Muscle of leg (tissue), 11 donors: Measurements from ENCODE around the gene TBX1. TPM values are rescaled to one million over a fixed set of nuclear protein-coding genes. Genes with fewer than 3 reads are reported as not detected.
"Not testable (repeated sequence)": the region's sequence is repeated elsewhere in the genome, so short reads cannot be mapped to it uniquely, and the experiment has no call there.

ENCODE experiments used
- DNase-seq: peaks from one replicate; pipeline ENCODE4 v3.0.0; 2013
- H3K27ac ChIP-seq: one replicate; pipeline ENCODE4 v1.5.1; 2013; ENCODE audit warnings: mild to moderate bottlenecking, low read length, control low read depth
- H3K27me3 ChIP-seq: one replicate; pipeline ENCODE4 v1.6.1; 2013; ENCODE audit warnings: low read length; ENCODE audit not compliant: control insufficient read depth, insufficient read depth
- H3K36me3 ChIP-seq: one replicate; pipeline ENCODE4 v1.6.1; 2013; ENCODE audit warnings: low read length; ENCODE audit not compliant: control insufficient read depth, insufficient read depth
- H3K4me1 ChIP-seq: one replicate; pipeline ENCODE4 v1.6.1; 2013; ENCODE audit warnings: low read length; ENCODE audit not compliant: control insufficient read depth, insufficient read depth
- H3K4me3 ChIP-seq: one replicate; pipeline ENCODE4 v1.5.1; 2013; ENCODE audit warnings: low read length, control low read depth
- H3K9me3 ChIP-seq: replicated peaks from 2 replicates; pipeline ENCODE4 v1.6.1; 2013; ENCODE audit warnings: low read depth, low read length; ENCODE audit not compliant: control insufficient read depth
- WGBS: methylation state at CpG from one replicate; pipeline ENCODE4 v1.1.5; 2013; ENCODE audit warnings: missing lambda C conversion rate; ENCODE audit not compliant: insufficient coverage; 5-methylcytosine and 5-hydroxymethylcytosine counted together
- polyA plus RNA-seq, 8 donors: library from polyadenylated mRNA; unstranded; fragments of 120-200 nt; gene quantifications; one replicate each; pipeline versions ENCODE4 v1.2.1 to v1.2.3, GENCODE V29; 2013; ENCODE audit warnings: inconsistent platforms in 1 of 8, low replicate concordance in 1 of 8; ENCODE audit not compliant: insufficient read length in 8 of 8, insufficient read depth in 1 of 8
- total RNA-seq: library from RNA; stranded (reverse); fragments of 120-200 nt; gene quantifications from one replicate; pipeline ENCODE4 v1.2.4, GENCODE V29; 2013

The TBX1 gene
- total and polyA plus RNA-seq, 9 donors = 7.2 to 50.3 (median 11.9) TPM

- 61% methylated on average over 15 of the region's 15 CpGs for WGBS
- Histone ChIP-seq H3K27me3 (peaks cover 63% of the 10 kb centered on the region), H3K4me3 (no peak overlapping the region)
Observed at GRCh38 chr22:19722982-19723231, 37.7 kb upstream of the TBX1 start.

GRCh38 chr22:19723232-19723982 lies 37.2 kb upstream of the TBX1 start, which contains the start of gene GP1BB:
TSS of gene GP1BB (plus strand) at chr22:19723539. CDS start at chr22:19723570, 31 bp downstream.
- peaks cover 63% of the 10 kb centered on the region for H3K27me3 ChIP-seq
- DNase-seq = no peak
- WGBS = 41% methylated on average over 78 of the region's 80 CpGs
- H3K4me1 ChIP-seq = peaks cover 54% of the 10 kb centered on the region
- H3K4me3 ChIP-seq = no peak within 1 kb of the TSS
- no peaks in the 10 kb centered on the region for H3K9me3 ChIP-seq
- peaks cover 38% of the 10 kb centered on the region for H3K36me3 ChIP-seq
- no peak within 1 kb of the TSS for H3K27ac ChIP-seq

More at GRCh38 chr22:19722982-19723231, 37.7 kb upstream of the TBX1 start:
- Histone ChIP-seq H3K4me1 (peaks cover 50% of the 10 kb centered on the region), H3K9me3 (no peaks in the 10 kb centered on the region), H3K27ac (no peak overlapping the region), H3K36me3 (peaks cover 38% of the 10 kb centered on the region)
- no peak for DNase-seq

DNA sequence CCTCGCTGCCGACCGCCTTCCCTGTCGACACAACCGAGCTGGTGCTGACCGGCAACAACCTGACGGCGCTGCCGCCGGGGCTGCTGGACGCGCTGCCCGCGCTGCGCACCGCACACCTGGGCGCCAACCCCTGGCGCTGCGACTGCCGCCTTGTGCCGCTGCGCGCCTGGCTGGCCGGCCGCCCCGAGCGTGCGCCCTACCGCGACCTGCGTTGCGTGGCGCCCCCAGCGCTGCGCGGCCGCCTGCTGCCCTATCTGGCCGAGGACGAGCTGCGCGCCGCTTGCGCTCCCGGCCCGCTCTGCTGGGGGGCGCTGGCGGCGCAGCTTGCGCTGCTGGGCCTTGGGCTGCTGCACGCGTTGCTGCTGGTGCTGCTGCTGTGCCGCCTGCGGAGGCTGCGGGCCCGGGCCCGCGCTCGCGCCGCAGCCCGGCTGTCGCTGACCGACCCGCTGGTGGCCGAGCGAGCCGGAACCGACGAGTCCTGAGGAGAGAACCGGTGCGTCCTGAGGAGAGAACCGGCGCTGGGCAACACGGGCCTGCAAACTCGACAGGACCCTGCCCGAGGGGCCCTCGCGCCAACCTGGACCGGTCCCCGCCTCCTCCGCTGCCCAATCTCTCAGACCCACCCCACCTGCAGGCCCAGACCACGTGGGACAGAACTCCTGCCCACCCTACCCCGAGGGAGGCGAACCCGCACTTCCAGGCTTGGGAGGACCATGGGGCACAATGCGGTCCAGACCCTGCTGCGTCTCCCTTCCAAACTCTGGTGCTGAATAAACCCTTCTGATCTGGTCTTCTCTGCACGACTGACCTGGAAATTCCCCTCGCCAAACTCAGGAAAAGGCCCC lies 36.4 kb upstream of the TBX1 start:
- Histone ChIP-seq H3K27me3 (peaks cover 63% of the 10 kb centered on the region), H3K27ac (no peak overlapping the region), H3K4me3 (no peak overlapping the region), H3K4me1 (peaks cover 55% of the 10 kb centered on the region), H3K36me3 (peaks cover 37% of the 10 kb centered on the region), H3K9me3 (no peaks in the 10 kb centered on the region)
- DNase-seq = no peak
- 20% methylated on average over 79 of the region's 89 CpGs for WGBS

DNA sequence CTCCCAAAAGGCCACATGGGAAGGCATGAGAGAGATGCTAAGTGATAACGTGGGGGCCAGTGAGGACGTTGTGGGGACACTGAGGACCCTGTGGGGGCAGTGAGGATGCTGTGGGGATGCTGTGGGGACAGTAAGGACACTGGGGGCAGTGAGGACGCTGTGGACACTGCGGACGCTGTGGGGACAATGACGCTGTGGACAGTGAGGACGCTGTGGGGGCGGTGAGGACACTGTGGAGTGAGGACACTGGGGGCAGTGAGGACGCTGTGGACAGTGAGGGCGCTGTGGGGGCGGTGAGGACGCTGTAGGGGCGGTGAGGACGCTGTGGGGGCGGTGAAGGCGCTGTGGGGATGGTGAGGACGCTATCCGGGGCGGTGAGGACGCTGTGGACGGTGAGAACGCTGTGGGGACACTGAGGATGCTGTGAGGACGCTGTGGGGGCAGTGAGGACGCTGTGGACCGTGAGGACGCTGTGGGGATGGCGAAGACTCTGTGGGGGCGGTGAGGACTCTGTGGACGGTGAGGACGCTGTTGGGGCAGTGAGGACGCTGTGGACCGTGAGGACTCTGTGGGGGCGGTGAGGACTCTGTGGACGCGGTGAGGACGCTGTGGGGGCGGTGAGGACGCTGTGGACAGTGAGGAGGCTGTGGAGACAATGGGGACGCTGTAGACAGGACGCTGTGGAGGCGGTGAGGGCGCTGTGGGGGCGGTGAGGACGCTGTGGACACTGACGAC lies 35.5 kb upstream of the TBX1 start:
- H3K27ac ChIP-seq = no peak overlapping the region
- H3K4me3 ChIP-seq = no peak overlapping the region
- peaks cover 46% of the 10 kb centered on the region for H3K4me1 ChIP-seq
- peaks cover 28% of the 10 kb centered on the region for H3K36me3 ChIP-seq
- DNase-seq = no peak
- H3K9me3 ChIP-seq = no peaks in the 10 kb centered on the region
- peaks cover 55% of the 10 kb centered on the region for H3K27me3 ChIP-seq
- WGBS = 71% methylated on average over 44 of the region's 45 CpGs

DNA sequence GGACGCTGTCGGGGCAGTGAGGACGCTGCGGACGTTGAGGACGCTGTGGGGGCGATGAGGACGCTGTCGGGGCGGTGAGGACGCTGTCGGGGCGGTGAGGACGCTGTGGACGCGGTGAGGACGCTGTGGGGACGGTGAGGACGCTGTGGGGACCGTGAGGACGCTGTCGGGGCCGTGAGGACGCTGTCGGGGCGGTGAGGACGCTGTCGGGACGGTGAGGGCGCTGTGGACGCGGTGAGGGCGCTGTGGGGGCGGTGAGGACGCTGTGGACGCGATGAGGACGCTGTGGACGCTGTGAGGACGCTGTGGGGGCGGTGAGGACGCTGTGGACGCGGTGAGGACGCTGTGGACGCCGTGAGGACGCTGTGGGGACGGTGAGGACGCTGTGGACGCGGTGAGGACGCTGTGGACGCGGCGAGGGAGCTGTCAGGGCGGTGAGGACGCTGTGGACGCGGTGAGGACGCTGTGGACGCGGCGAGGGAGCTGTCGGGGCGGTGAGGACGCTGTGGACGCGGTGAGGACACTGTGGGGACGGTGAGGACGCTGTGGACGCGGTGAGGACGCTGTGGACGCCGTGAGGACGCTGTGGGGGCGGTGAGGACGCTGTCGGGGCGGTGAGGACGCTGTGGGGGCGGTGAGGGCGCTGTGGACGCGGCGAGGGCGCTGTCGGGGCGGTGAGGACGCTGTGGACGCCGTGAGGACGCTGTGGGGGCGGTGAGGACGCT lies 34.4 kb upstream of the TBX1 start:
- not testable (repeated sequence) for DNase-seq, H3K4me3 ChIP-seq, H3K9me3 ChIP-seq, H3K27ac ChIP-seq
- Histone ChIP-seq H3K27me3 (peaks cover 47% of the 10 kb centered on the region), H3K4me1 (peaks cover 46% of the 10 kb centered on the region), H3K36me3 (peaks cover 17% of the 10 kb centered on the region)
- 80% methylated on average over 96 of the region's 96 CpGs for WGBS

DNA sequence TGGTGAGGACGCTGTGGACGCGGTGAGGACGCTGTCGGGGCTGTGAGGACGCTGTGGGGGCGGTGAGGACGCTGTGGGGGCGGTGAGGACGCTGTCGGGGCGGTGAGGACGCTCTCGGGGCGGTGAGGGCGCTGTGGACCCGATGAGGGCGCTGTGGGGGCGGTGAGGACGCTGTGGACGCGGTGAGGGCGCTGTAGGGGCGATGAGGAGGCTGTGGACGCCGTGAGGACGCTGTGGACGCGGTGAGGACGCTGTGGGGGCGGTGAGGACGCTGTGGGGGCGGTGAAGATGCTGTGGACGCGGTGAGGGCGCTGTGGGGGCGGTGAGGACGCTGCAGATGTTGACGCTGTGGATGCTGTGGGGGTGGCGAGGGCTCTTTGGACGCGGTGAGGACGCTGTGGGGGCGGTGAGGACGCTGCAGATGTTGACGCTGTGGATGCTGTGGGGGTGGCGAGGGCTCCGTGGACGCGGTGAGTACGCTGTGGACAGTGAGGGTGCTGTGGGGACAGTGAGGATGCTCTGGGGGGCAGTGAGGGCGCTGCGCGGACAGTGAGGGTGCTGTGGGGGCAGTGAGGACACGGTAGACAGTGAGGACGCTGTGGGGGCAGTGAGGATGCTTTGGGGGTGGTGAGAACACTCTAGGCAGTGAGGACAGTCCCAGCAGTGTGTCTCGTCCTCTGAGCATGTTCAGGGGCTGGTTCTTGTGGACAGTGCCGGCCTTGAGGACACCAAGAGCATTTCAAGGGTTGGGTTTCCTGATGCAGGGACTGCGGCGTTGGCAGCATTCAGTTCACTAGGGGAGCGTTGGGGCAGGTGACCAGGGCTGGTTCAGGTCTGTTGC lies 33.0 kb upstream of the TBX1 start:
- no peaks in the 10 kb centered on the region for H3K9me3 ChIP-seq
- peaks cover 39% of the 10 kb centered on the region for H3K4me1 ChIP-seq
- peaks cover 35% of the 10 kb centered on the region for H3K27me3 ChIP-seq
- DNase-seq = no peak
- H3K4me3 ChIP-seq = no peak overlapping the region
- peaks cover 4% of the 10 kb centered on the region for H3K36me3 ChIP-seq
- H3K27ac ChIP-seq = no peak overlapping the region
- 48% methylated on average over 59 of the region's 61 CpGs for WGBS

DNA sequence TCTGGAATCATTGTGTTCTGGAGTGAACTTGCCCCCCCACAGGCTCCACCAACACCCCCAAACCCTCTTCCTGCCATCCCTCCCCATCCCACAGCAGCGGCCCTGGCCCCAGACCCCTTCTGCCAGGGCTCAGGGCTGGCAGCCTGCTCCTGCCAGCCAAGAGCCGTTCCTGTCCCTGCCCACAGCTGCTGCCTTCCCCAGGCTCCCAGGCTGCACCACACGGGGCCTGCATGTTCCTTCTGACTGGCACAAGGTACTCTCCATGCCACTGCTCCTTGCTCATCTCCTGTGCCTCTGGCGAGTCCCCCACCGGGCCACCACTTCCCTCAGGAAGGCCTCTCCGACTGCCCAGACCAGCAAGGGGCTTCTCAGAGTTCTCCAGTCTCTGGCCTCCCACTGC lies 32.3 kb upstream of the TBX1 start:
- no peak for DNase-seq
- Histone ChIP-seq H3K9me3 (no peaks in the 10 kb centered on the region), H3K4me1 (peaks cover 32% of the 10 kb centered on the region), H3K27me3 (peaks cover 29% of the 10 kb centered on the region), H3K4me3 (no peak overlapping the region), H3K27ac (no peak overlapping the region), H3K36me3 (no peaks in the 10 kb centered on the region)
- WGBS = 68% methylated on average over 6 of the region's 6 CpGs

- no peak overlapping the region for H3K27ac ChIP-seq
- H3K4me1 ChIP-seq = peaks cover 28% of the 10 kb centered on the region
- H3K36me3 ChIP-seq = no peaks in the 10 kb centered on the region
- no peak for DNase-seq
- peaks cover 25% of the 10 kb centered on the region for H3K27me3 ChIP-seq
- no peak overlapping the region for H3K4me3 ChIP-seq
- H3K9me3 ChIP-seq = no peaks in the 10 kb centered on the region
- 70% methylated on average over 6 of the region's 10 CpGs for WGBS
Observed at GRCh38 chr22:19728836-19729235, 31.7 kb upstream of the TBX1 start.

DNA sequence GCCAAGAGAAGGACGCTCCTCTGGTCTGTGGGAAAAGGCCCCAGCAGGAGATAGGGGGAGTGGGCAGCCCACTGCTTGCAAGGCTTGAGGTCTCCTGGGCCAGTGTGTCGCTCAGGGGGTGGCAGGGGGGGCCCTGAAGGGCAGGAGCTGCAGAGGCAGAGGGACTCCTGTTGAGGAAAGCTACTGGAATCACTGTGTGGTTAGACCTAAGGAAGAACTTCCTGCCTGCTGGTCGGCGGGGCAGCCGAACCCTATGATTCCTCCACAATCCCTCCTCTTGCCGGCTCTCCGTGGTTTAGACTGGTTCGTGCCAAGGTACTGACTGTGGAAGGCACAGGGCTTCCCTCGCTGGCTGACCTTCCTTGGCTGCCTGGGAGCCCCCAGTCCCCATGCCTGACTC lies 31.1 kb upstream of the TBX1 start:
- Histone ChIP-seq H3K27ac (no peak overlapping the region), H3K4me1 (peaks cover 26% of the 10 kb centered on the region), H3K36me3 (no peaks in the 10 kb centered on the region), H3K4me3 (no peak overlapping the region), H3K9me3 (no peaks in the 10 kb centered on the region), H3K27me3 (peaks cover 22% of the 10 kb centered on the region)
- WGBS = 72% methylated on average over 2 of the region's 9 CpGs
- DNase-seq = no peak
